AG08395 (cell line): Measurements from ENCODE around the gene ZNF277.
"Not testable (repeated sequence)": the region's sequence is repeated elsewhere in the genome, so short reads cannot be mapped to it uniquely, and the experiment has no call there.

ENCODE experiments used
- DNase-seq: peaks from one replicate; pipeline ENCODE4 v3.0.0; 2012; ENCODE audit warnings: mixed read lengths, low spot score

ZNF277 gene

GRCh38 chr7:112212571-112212970 is 6.1 kb downstream of the ZNF277 start:
- DNase-seq = no peak

DNA sequence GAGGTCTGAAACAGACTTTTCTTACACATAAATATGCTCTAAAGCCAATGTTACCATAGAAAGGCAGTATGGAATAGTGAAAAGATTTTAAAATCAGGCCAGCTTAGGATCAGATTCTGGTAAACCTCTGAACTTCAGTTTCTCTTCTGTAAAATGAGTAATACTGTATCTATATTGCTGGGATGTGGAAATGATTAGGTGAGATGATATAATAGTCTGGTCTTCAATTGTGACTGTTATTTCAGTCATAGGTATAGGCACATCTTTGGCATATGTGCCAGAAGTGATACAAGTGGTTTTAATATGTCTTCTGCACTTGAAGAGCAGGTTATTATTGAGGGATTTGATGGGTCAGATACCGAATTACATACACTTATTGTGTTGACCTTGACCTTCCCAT is 7.2 kb downstream of the ZNF277 start:
- no peak for DNase-seq

DNA sequence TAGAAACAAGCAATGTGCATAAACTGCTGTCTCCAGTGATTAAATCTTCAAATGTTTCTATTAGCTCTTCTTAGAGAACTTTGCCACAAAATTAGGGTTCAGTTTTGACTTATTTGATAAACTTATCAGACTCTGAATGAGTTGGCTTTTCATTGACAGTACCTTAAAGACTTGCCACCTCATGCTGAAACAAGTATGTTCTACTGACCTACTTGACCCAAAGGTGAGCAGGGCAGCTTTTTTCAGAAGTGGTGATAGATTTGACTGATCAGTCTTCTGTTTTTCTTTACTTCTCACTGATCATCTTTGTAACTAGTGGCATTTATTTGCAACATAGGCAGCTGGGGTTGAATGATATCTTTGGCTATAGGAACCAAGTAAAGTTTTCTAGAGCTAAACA is 7.8 kb downstream of the ZNF277 start:
- no peak for DNase-seq

GRCh38 chr7:112214883-112215282 is 8.4 kb downstream of the ZNF277 start:
- DNase-seq = no peak

GRCh38 chr7:112215787-112216186 is 9.3 kb downstream of the ZNF277 start:
- no peak for DNase-seq

- DNase-seq = no peak
Observed at GRCh38 chr7:112220877-112221434, 14.5 kb downstream of the ZNF277 start.

- no peak for DNase-seq
Observed at GRCh38 chr7:112223310-112223709, 16.8 kb downstream of the ZNF277 start.

GRCh38 chr7:112224186-112224585 is 17.7 kb downstream of the ZNF277 start:
- DNase-seq = no peak

- no peak for DNase-seq
Observed at GRCh38 chr7:112225006-112225405, 18.5 kb downstream of the ZNF277 start.

DNA sequence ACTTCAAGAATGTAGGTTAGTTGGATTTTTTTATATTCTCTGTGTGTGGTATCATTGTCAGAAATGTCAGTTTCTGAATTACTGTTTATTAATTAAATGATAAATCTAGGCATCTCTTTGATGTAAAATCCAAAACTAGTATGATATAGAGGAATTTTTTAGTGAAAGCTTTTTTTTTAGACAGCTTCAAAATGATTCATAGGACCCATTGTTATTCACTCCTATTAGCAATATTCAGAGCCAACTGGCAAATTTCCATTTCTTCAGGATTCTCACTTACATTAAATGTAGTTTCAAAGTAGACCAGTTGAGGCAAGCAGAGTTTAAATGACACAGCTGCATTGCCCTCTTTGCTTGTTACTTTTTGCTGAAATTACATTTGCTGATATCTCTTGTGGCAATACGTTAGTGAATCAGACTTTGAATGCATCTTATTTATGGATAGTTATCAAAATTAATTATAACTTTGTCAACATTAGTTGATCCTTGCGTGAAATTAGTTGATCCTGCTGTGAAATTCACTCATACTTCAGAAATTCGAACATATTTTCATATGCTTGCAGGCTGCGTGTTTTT is 20.3 kb downstream of the ZNF277 start:
- no peak for DNase-seq

DNA sequence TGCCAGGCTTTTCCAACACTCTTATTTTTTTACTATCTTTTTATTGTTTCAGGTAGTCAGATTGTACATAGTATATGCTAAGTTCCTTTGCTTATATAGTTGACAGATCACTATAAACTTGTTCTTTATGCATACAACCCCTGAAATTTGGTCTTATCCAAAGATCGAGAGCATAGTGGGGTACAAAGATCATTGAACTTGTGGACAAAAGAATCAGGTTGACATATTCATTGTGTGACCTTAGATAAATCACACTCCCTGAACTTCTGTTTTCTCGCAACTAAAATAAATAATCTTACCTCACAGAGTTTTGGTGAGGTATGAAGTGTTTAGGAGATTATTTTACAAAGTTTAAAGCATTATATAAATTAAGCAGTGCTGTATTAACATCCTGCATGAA is 22.1 kb downstream of the ZNF277 start:
- no peak for DNase-seq

- DNase-seq = no peak
Observed at GRCh38 chr7:112232212-112232978, 25.9 kb downstream of the ZNF277 start.

GRCh38 chr7:112233048-112233697 is 26.7 kb downstream of the ZNF277 start:
- no peak for DNase-seq

GRCh38 chr7:112234147-112234546 is 27.7 kb downstream of the ZNF277 start:
- no peak for DNase-seq

DNA sequence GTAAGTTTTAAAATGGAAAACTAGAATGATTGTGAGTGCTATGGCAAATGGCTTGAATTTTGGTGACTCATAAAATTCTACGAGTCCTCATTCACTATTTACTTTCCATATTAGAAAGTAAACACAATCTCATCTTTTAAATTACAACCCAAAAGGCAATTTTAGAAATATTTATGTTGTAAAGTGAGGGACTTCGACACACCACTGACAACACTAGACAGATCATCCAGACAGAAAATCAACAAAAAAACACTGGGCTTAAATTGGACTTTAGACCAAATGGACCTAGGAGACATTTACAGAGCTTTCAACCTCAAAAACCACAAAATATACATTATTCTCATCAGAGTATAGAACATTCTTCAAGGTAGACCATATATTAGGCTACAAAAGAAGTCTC is 30.1 kb downstream of the ZNF277 start:
- DNase-seq = no peak

DNA sequence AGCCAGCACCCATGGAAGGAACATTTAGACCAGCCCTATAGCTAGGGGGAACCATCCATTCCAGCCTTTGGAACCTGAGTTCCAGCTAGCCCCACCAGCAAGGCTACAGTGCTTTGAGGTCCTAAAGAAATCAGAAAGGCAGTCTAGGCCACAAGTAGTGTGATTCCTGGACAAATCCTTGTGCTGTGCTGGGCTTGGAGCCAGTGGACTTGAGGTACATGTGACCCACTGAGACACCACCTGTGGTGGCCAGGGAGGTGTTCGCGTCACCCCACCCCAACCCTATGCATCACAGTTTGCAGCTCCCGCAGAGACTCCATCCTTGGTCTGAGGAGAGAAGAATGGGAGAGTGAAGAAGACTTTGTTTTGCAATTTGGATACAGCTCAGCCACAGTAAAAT is 31.8 kb downstream of the ZNF277 start:
- no peak for DNase-seq

DNA sequence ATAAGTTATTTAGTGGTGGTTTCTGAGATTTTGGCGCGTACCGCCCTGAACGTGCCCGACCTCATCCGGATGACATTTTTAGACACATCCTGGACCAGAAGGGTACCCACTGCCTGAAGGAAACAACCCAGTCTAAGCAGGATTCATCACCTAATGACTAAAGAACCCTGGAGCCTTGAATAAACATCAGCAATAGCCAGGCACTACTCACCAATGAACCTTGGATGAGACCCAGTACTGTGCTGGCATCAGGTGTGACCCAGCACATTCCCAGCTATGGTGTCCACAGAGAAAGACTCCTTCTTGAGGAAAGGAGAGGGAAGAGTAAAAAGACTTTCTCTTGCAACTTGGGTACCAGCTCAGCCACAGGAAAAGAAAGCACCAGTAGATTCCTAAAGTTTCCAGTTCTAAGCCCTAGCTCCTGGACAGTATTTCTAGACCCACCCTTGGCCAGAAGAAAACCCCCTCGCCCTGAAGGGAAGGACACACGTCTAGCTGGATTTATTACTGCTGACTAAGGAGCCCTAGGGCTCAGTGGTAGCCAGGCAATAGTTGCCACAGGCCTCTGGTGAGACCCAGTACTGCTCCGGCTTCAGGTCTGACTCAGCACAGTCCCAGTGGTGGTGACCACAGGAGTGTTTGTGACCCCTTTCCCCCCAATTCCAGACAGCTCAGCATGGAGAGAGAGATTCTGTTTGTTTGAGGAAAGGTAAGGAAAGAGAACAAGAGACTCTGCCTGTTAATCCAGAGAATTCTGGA is 32.5 kb downstream of the ZNF277 start:
- no peak for DNase-seq

DNA sequence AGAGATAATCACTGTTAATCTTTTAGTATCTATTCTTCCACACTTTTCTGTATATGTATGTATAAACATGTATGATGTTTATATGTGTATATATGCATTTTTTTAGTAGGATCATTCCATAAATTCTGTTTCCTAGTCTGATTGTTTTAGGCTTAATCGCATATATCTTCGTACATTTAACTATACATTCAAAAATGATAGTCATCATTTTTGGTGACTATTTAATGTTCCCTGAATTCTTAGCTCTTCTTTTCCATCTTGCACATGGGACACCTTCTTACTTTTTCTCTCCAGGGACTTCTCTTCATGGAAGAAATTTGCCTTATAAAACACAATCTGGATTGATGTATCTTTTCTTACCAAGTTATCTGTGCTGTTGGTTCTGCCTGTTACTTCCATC is 42.1 kb downstream of the ZNF277 start:
- DNase-seq = no peak

- DNase-seq = not testable (repeated sequence)
Observed at GRCh38 chr7:112249967-112250366, 43.5 kb downstream of the ZNF277 start.

GRCh38 chr7:112252141-112252540 is 45.6 kb downstream of the ZNF277 start:
- DNase-seq = no peak

DNA sequence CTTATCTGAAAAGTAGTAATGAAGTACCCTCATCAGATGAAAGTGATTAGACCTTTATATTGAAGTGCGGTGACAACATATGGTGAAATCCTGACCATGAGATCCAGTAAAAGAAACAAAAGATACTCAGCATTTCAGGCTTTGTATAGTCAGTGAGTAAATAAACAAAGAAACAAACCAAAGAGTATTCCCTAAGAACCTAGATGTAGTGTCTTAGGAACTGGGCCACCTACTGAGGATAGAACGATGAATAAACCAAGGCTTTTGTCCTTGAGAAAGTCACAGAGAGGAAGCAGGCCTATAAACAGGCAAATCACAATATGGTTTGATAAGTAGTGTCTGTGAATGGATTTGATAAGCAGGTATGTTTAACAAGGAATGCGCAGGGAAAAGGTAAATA is 46.2 kb downstream of the ZNF277 start:
- no peak for DNase-seq

GRCh38 chr7:112254156-112254555 is 47.7 kb downstream of the ZNF277 start:
- DNase-seq = no peak
